Measurements from ENCODE around the gene IPPK. TPM values are rescaled to one million over a fixed set of nuclear protein-coding genes. Genes with fewer than 3 reads are reported as not detected.

IPPK gene
- total and polyA plus RNA-seq, 2 of the 4 experiments (the other 2 are of a cell fraction): 25.1 to 26.8 TPM

- no peak for ATAC-seq (ENCODE audit: low read depth)
- Histone ChIP-seq H3K36me3 (ENCODE audit: control insufficient read depth, insufficient read depth, low read length) (peaks cover 37% of the 10 kb centered on the region), H2BK5ac (ENCODE audit: low read depth, low read length, poor library complexity, severe bottlenecking) (no peak overlapping the region), H4K8ac (ENCODE audit: low read depth in 2 of 2, low read length in 2 of 2) (no peak overlapping the region), H2BK20ac (ENCODE audit: low read depth, low read length) (no peak overlapping the region), H3K4me1 (ENCODE audit: control insufficient read depth, insufficient read depth, low read length) (peaks cover 2% of the 10 kb centered on the region; the same call in 1 of the 2 replicates), H3K4me3 (ENCODE audit: insufficient read depth, low read depth, low read length) (no peak overlapping the region), H3K27me3 (ENCODE audit: control insufficient read depth, insufficient read depth, low read length) (no peaks in the 10 kb centered on the region), H2AFZ (replicated peaks; ENCODE audit: low read length, poor library complexity) (no peak overlapping the region), H4K20me1 (ENCODE audit: insufficient read depth, low read length) (peaks cover 47% of the 10 kb centered on the region), H3K9me1 (ENCODE audit: insufficient read depth, low read length) (peaks cover 31% of the 10 kb centered on the region), H3K9ac (ENCODE audit: low read depth, low read length) (no peak overlapping the region), H3K27ac (ENCODE audit: insufficient read depth, low read length) (no peak overlapping the region), H4K5ac (ENCODE audit: low read depth, low read length) (no peak overlapping the region), H3K18ac (ENCODE audit: low read depth, low read length) (no peak overlapping the region), H3K23ac (ENCODE audit: low read depth, low read length) (no peak overlapping the region), H3K56ac (ENCODE audit: extremely low read depth, insufficient read depth, low read length) (no peak overlapping the region), H3K4ac (ENCODE audit: low read depth, low read length) (no peak overlapping the region), H3K9me3 (ENCODE audit: control insufficient read depth, insufficient read depth, low read length) (no peaks in the 10 kb centered on the region), H3K14ac (replicated peaks; ENCODE audit: low read depth, low read length) (no peak overlapping the region), H4K91ac (ENCODE audit: insufficient read depth, low read depth, low read length) (no peak overlapping the region), H2BK120ac (ENCODE audit: low read depth, low read length) (no peak overlapping the region), H2AK9ac (replicated peaks; ENCODE audit: low read depth, low read length, poor library complexity) (no peak overlapping the region), H2AK5ac (ENCODE audit: low read depth, low read length) (no peak overlapping the region), H2BK15ac (ENCODE audit: low read depth, low read length) (no peak overlapping the region), H3K79me1 (ENCODE audit: low read depth in 1 of 2, low read length in 2 of 2) (peaks cover 34 to 81% of the 10 kb centered on the region in 2 experiments), H3K4me2 (ENCODE audit: low read depth, low read length) (no peak overlapping the region)
- TF ChIP-seq USF2 (IDR thresholded peaks at IDR 0.05; ENCODE audit: low read depth, low read length) (no peak), SMC3 (IDR thresholded peaks at IDR 0.05; ENCODE audit: low read depth, low read length) (no peak), MAZ (IDR thresholded peaks at IDR 0.05; ENCODE audit: borderline replicate concordance, low read depth, low read length) (no peak), NFE2L2 (IDR thresholded peaks at IDR 0.05; ENCODE audit: low read depth, low read length) (no peak), RCOR1 (IDR thresholded peaks at IDR 0.05; ENCODE audit: insufficient replicate concordance, low read length) (no peak), MXI1 (IDR thresholded peaks at IDR 0.05; ENCODE audit: borderline replicate concordance, low read depth, low read length) (no peak), MAFK (IDR thresholded peaks at IDR 0.05; ENCODE audit: low read depth, low read length) (no peak), CEBPB (IDR thresholded peaks at IDR 0.05; ENCODE audit: low read depth, low read length) (no peak), FOS (IDR thresholded peaks at IDR 0.05; ENCODE audit: low read depth, low read length) (no peak), RFX5 (IDR thresholded peaks at IDR 0.05; ENCODE audit: low read depth, low read length) (no peak), POLR2A (IDR thresholded peaks at IDR 0.05; ENCODE audit: low read depth, low read length) (no peak), CHD1 (IDR thresholded peaks at IDR 0.05; ENCODE audit: low read depth, low read length) (no peak), RAD21 (IDR thresholded peaks at IDR 0.05; ENCODE audit: low read length) (no peak), BHLHE40 (IDR thresholded peaks at IDR 0.05; ENCODE audit: low read depth, low read length) (no peak)
- TF ChIP-seq, protein P1, sequence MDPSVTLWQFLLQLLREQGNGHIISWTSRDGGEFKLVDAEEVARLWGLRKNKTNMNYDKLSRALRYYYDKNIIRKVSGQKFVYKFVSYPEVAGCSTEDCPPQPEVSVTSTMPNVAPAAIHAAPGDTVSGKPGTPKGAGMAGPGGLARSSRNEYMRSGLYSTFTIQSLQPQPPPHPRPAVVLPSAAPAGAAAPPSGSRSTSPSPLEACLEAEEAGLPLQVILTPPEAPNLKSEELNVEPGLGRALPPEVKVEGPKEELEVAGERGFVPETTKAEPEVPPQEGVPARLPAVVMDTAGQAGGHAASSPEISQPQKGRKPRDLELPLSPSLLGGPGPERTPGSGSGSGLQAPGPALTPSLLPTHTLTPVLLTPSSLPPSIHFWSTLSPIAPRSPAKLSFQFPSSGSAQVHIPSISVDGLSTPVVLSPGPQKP (IDR thresholded peaks at IDR 0.05; ENCODE audit: borderline replicate concordance, low read depth, low read length): no peak
- TF ChIP-seq, protein P2, sequence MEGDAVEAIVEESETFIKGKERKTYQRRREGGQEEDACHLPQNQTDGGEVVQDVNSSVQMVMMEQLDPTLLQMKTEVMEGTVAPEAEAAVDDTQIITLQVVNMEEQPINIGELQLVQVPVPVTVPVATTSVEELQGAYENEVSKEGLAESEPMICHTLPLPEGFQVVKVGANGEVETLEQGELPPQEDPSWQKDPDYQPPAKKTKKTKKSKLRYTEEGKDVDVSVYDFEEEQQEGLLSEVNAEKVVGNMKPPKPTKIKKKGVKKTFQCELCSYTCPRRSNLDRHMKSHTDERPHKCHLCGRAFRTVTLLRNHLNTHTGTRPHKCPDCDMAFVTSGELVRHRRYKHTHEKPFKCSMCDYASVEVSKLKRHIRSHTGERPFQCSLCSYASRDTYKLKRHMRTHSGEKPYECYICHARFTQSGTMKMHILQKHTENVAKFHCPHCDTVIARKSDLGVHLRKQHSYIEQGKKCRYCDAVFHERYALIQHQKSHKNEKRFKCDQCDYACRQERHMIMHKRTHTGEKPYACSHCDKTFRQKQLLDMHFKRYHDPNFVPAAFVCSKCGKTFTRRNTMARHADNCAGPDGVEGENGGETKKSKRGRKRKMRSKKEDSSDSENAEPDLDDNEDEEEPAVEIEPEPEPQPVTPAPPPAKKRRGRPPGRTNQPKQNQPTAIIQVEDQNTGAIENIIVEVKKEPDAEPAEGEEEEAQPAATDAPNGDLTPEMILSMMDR (conservative IDR thresholded peaks at IDR 0.05; ENCODE audit: low read depth, low read length): no peak
- WGBS, 2 experiments (ENCODE audit: extremely low coverage in 2 of 2, insufficient read length in 1 of 2): 98% methylated on average over 7 of the region's 17 CpGs; no CpG with 5 or more reads in 1 of the 2 experiments
- DNase-seq: no peak
- in situ Hi-C loops (cut with MboI; ENCODE audit: low sequenced_read_pairs): no loop called here
- intact Hi-C loops (cut with micrococcal nuclease): no loop called here
- ChIA-PET POLR2A (ENCODE audit: unreplicated experiment) (no interaction called here), CTCF (no interaction called here)
- no TSS peak for BruUV-seq (replicated peaks)
- dilution Hi-C loops (cut with HindIII; ENCODE audit: low sequenced_read_pairs, unreplicated experiment): no loop called here
These were observed 12.4 kb downstream of the IPPK start for GRCh38 chr9:92657296-92658094.
